GM18909 (cell line): Measurements from ENCODE around the gene ARHGEF17.

Experiments used
- ATAC-seq: cut with Tn5 transposase; IDR thresholded peaks from one replicate; pipeline ENCODE4 v1.9.1; 2021; ENCODE audit warnings: mild to moderate bottlenecking; ENCODE audit not compliant: unreplicated experiment, poor library complexity

The ARHGEF17 gene

DNA sequence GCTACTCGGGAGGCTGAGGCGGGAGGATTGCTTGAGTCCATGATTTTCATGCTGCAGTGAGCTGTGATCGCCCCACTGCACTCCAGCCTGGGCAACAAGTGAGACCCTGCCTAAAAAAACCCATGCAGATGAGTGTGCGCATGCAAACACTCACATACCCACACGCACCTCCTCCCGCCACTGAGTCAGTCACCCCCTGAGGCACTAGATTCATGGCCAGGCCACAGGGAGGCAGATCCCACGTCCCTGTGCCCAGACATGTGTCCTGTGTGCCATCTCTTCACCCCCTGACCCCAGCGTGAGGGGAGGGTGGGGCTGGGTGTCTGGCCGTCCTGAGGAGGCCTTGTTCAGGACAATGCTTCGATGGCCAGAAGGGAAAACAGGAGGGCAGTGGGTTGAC lies 83.6 kb downstream of the ARHGEF17 start:
- no peak for ATAC-seq

DNA sequence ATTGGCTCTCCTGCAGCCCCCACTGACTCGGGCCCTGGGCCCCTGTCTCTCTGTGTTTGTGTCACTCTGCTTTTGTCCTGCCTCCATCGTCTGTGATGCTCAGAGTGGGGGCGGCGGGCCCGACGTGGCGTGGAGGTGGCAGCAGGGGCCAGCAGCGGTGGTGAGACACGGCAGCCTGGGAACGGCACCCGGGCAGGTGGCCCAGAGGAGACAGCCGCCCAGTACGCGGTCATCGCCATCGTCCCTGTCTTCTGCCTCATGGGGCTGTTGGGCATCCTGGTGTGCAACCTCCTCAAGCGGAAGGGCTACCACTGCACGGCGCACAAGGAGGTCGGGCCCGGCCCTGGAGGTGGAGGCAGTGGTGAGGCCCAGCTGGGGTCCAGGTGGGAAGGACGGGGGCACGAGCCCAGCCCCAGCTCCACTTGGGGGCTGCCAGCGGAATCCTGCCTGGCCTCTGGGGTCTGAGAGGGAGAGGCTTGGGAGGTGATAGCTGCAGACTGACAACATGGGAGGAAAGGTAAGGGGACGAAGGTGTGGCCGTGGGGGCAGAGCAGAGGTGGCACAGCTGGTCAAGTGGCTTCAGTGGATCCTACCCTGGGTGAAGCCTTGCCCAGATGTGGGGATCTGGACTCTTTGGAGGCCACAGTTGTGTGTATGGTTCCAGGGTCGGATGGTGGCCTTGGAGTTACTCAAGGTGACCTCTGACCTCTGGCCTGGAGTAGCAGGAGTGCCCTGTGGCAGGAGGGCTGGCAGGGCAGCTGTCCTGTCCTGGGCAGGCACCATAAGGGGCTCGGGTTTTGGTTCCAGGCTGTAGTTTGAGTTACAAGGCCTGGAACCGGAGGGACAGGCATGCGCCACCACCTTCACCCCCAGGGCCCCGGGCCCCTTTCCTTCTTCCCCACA lies 84.3 kb downstream of the ARHGEF17 start:
- ATAC-seq, result no peak

DNA sequence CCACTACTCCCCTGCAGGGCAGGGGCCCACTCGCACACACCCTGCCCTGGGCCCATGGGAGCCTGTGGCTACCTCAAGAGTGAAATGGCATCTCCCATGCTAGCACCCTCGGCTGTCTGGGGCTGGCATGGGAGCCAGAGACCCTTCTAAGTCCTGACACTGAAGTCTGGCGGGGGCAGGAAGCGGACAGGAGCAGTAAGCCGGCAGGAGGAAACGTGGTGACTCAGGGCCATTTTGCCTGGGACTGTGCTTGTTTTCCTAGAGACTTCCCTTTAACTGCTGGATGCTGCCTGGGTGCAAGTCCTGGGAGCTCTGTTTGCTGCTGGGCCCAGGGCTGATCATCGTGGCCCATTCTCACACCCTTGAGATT lies 84.9 kb downstream of the ARHGEF17 start:
- no peak for ATAC-seq

DNA sequence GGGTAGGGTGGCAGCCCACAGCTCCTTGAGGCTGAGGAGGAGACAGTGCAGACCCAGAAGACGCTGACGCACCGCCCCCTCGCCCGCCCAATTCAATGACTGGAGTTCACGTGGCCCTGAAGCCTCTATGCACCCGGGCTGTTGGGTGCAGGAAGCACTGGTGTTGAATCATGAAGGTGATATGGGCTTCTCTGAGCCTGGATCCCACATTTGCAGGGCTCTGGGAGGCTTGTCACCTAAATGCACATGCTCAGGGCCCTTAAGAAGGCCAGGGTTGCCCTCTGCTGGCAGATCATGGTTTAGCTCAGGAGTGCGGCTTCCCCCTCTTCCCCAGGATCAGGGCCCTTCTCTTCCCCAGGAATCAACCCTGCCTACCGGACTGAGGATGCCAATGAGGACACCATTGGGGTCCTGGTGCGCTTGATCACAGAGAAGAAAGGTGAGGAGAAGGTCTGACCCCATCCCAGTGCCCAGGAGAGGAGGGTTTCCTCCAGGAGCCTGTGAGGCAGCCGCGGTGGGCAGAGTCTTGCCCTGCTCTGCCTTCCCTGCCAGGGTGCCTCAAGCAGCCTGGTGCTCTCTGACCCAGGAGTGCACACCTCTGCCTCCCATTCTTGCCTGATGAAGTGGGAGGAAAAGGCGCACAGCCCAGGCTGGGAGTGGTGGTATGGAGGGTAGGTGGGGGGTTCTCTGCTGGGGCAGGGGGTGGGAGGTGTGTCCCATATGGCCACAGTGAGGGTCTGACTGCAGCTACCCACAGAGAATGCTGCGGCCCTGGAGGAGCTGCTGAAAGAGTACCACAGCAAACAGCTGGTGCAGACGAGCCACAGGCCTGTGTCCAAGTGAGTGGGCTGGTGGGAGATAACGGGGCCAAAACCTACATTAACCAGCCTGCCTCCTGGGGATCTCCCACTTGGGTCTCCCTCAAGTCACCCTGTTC lies 85.7 kb downstream of the ARHGEF17 start:
- ATAC-seq, result no peak

DNA sequence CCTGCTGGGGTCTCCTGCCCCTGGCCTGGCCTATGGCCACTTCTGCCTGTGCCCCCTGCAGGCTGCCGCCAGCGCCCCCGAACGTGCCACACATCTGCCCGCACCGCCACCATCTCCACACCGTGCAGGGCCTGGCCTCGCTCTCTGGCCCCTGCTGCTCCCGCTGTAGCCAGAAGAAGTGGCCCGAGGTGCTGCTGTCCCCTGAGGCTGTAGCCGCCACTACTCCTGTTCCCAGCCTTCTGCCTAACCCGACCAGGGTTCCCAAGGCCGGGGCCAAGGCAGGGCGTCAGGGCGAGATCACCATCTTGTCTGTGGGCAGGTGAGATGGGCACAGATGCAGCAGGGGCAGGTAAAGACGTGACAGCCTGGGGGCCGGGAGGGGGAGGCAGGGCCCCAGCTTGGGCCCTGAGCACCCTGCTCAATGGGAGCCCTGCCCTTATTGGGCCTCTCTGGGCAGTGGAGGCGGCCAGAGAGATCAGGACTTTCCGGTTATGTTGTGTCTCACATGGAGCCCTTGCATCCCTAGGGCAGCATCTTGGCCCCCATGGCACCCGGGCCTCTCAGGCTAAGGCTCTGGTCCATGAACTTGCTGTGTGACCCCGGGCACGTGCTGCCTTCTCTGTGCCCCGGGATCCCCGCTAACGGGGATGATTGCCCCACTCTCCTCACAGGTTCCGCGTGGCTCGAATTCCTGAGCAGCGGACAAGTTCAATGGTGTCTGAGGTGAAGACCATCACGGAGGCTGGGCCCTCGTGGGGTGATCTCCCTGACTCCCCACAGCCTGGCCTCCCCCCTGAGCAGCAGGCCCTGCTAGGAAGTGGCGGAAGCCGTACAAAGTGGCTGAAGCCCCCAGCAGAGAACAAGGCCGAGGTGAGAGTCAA lies 86.6 kb downstream of the ARHGEF17 start:
- ATAC-seq, result no peak

DNA sequence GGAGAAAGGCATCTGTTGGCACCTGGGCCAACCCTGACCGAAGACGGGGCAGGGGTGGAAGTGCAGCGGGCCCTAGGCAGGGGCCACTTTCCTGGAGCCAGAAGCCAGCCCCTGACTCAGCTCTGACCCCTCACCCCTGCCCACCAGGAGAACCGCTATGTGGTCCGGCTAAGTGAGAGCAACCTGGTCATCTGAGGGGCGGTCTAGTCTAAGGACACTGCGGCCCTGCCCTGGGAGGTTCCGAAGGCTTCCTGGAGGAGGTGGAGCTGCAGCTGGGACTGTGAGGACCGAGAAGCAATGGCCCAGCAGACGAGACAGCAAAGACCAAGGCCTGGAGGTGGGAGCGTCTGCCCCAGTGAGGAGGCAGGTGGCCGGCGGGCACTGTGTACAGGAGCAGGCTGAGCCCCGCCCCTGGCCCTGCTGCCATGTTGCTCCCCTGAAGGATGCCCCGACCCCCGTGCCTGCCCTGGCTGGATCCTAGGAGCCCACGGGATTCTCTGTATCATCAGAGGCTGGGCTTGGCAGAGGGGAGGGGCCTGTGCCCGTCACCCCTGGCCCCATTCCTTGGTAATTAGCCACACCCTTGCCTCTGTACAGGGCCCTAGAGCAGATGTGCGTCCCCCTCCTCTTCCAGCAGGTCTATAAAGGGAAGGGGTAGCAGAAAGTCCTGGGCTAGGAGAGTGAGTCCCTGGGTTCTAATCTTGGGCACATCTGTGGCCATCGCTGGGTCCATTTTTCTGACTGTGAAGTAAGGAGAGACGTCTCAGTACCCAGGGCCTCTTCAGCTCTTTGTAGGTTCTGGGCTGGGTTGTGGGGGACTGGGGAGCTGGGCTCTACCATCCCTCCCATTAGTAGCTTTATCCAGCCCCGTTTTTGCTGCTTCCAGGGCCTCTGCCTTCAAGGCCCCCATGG lies 87.5 kb downstream of the ARHGEF17 start:
- no peak for ATAC-seq

DNA sequence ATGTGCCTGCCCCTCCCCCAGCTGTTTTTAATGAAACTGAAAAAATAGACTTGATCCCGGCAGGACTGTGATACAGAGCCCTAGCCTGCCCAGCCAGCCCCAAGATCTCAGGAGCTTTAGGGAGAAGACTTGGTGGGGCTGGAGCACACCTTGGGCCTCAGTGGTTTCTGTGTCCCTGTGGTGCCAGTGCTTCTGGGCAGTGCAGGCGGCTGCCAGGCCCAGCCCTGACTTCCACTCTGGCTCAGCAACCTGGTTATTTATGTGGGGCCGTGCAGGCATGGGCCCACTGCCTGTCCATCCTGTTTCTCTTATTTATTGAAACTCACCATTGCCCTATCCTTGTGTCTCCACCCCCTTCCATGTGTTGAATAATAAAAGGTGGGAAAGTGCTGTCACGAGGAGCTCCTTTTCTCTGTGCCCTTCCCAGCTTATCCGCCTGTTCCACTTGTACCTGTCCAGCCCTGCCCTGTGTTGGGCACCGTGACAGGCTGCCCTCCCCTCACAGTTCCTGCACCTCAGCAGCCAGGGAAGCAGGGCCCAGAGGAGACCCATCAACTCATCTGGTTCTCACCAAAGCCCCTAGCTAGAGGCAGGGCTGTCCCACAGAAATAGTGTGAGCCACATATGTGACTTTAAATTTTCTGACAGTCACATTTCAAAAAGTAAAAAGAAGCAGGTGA lies 88.3 kb downstream of the ARHGEF17 start:
- ATAC-seq, result no peak

DNA sequence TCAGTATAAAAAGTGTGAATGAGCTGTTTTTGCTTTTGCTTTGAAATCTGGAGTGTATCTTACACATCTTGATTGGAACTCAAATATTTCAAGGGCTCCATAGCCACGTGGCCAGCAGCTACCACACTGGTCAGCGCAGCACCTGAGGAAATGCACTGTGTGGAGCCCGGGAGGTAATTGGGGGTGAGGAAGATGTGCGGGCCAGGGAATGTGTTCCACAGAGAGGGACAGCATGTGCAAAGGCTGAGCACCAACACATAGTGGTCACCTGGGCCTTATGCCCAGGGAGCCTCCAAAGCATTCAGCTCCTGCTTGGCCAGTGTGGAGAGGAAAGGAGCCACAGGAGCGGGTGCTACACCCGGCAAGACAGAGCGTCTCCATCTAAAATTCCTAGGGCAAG lies 88.9 kb downstream of the ARHGEF17 start:
- ATAC-seq, result no peak

DNA sequence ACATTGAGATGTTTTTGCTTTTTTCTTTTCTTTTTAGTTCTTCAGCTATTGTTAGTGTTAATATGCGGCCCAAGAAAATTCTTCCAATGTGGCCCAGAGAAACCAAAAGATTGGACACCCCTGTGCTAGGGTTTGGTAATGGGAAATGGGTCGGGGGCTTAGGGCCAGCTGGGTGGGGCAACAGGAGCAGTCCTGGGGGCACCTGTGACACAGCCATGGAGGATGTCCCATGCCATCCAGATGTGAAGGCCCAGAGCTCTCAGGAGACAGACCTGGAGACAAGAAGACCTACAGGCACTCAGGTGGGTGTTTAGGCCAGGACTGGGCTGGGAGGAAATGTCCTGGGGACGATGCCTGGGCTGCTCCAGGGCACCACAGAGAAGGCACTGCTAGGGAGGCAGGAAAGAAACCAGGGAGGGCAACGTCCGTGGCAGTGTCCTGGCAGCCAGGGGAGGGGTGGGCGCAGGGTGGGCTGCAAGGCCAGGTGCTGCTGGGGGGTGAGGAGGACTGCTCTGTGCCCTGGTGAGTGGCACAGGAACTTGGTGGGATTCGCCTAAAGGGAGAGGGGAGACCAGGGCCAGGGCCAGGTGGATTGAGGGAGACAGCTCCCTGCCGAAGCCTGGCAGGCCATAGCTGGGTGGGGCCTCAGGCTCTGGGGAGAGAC lies 89.5 kb downstream of the ARHGEF17 start:
- no peak for ATAC-seq

DNA sequence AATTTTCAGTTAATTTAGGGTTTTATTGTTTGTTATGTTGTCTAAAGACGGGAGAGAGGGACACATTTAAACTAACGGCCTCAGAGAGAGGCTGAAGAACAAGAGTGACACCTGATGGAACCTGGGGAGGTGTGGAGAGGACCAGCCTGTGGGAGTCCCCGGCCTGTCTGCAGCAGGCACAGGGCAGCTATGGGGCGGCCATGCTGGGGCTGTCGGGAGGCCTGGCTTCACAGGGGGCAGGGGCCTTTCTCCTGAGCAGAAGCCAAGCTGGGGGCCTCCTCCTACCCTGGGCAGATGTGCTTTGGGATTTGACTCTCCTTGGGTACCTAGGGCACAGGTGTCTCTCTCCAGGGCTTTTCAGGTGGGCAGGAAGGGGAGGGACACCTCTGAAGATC lies 90.1 kb downstream of the ARHGEF17 start:
- no peak for ATAC-seq

DNA sequence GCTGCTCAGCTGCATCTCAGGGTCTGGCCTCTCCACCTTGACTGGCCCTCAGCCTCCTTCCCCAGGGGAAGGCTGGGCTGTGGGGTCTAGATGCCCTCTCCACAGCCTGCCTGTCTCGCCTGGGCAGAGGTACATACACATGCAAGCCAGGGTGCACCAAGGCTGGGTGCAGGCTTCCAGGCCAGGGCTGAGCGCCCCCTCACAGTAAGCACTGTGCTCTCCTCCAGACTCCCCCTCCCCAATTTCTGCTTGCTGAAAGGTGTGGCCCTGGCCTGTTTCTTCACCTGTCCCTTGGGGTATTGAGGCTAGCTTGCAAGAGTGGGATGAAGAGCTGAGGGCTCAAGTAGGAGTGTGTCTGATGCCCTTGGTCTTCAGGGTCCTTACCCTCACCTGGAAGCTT lies 90.6 kb downstream of the ARHGEF17 start:
- ATAC-seq, result no peak

DNA sequence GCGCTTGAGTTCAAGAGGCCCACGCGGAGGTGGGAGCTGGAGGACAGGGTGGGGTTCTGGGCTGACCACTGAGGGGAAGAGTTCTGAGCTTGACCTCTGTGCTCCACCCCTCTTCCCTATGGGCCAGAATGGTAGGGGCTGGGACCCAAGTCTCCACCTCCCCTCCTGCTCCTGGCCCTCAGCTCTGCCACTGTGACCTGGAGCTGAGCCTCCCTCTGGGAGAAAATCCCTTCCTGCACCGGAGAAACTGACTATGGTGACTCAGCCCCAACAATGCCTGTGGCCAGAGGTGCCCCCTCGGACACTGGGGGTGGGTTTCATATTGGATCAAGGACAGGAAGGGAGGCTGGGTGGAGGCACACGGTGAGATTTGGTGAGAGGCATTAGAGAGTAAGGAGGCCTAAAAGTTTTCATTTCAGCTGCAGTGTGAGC lies 91.1 kb downstream of the ARHGEF17 start:
- no peak for ATAC-seq

DNA sequence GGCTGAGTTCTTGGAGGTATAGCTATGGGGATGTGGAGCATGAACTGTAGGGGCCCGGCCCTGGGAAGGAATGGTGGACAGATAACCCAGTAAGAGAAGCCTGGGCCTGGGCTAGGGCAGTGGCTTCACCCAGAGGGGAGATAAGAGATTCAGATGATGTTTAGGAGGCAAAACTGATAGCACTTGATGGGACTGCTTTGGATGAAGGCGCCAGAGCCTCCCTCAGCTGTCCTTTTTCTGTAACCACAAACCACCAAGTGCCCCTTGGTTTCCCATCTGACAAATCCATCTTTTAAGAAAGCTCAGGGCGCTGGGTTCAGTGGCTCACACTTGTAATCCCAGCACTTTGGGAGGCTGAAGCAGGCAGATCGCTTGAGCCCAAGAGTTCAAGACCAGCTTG lies 91.6 kb downstream of the ARHGEF17 start:
- ATAC-seq, result no peak

DNA sequence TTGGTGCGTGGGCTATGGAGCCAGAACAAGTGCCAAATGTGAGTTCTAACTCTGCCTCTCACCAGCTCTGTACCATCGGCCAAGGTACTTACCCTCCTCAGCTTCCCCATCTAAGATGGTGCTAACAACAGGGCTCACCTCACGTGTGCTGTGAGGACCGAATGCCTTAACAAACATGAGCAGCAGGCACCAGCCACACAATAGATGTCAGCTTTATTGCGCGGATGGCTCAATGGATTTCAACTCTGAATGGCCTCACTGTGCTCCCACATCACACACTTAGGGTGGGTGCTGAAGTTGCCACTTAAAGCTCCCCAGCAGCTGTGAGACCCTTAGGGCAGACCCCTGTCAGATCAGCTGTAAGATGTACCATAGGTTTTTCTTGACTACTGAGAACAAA lies 92.2 kb downstream of the ARHGEF17 start:
- ATAC-seq, result no peak

DNA sequence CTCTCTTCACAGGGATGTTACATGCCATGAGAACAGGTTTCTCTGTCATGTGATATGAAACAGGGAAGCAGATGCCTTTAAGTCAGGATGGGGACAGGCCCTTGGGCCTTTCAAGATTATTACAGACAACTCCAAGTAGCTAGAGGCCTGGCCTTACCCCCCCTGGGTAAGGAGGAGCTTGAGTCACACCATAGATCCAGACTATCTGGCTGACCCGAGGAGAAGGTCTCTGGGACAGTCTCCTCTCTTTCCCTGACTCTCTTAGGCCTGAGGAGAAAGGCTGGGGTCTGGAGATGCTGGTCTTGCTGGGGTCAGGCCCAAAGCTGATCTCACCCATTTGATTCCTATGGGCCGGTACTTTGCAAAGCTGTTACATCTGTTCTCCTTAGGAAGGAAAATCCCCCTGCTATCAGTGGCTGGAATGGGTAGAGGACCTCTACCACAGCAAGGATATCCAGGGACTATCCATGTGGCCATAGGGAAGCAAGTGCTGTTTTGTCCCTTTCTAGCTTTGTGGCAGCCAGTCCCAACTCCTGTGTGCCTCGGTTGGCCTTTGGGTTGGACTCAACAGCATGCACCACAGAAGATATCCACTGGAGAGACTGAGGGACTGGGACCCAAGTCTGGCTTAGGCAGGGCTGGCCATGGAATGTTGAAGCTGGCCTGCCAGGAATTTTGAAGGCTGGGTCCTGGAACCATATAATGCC lies 93.3 kb downstream of the ARHGEF17 start:
- no peak for ATAC-seq

DNA sequence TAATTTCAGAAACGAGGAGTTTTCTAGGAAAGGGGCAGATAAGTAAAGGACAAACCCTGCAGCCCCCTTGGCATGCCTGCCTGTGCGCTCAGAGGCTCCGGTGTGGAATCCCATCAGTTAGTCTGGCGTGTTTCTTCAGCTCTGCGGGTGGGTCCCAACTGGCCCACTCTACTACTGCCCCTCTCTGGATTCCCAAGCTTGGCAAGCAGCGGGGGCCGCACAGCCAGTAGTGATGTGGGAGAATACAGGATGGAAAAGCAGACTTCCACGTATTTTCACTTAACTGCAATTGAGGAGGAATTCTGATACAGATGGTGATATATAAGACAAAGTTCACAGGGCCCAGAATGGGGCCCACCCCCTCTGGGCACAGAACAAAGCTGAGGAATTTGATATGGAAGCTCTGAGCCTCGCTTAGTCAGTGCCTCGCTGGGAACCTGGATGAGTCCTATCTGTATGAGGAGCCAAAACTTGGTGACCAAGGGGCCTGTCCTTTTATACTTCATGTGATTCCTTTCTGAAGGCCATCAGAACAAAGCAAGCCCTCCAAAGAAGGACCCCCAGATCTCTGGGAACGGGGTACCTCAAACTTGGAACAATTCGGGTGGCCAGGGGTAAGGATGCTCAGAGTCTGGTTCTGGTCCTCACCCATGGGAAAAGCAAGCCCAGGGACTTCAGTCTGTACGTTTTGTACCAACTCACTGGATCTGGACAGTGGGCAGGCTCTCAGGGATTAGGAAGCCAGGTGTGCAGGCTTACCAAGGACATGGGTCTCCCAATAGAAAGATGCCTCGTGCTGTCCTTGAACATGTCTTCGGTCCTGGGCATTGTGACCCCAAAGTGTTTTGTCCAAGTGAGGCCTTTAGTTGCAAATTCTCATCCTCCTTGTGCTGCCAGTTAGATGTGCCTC lies 94.1 kb downstream of the ARHGEF17 start:
- no peak for ATAC-seq

DNA sequence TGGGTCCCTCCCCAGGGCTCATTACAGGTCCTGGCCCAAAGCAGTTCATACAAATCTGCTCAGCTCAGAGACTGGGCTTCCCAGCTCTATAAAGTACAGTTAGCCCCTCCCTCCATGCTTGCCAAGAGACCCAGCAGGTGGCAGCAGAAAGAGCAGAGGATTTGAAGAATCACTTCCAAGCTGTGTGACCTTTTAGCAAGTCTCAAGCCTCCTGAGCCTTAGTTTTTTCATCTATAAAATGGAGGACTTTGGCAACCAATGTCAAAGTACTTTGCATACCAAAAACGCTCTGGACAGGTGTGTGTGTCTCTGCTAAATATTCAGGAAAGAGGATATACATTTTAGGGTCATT lies 94.7 kb downstream of the ARHGEF17 start:
- no peak for ATAC-seq
